SK-N-SH (cell line): ENCODE data around the gene MRAP. TPM values are rescaled to one million over a fixed set of nuclear protein-coding genes. Genes with fewer than 3 reads are reported as not detected.

Experiments
- CTCF ChIA-PET: fragments of 300-600, 350-600 bp; formaldehyde crosslinking; extraction: SDS; loops from one replicate; lab custom pipeline; 2021; lab: Yijun Ruan, JAX
- POLR2A ChIA-PET: fragments of 350-600 bp; sonication (Branson Sonifier 250); formaldehyde crosslinking; extraction: SDS; loops from one replicate; lab custom pipeline; 2020; ENCODE audit warnings: antibody characterized with exemption, inconsistent platforms; lab: Yijun Ruan, JAX
- DNase-seq: peaks from one replicate; pipeline ENCODE4 v3.0.0; 2012
- H2AFZ ChIP-seq: fragments of 200-600 bp; sonication (generic); 2 replicates; pipeline ENCODE4 v1.8.1; 2016; ENCODE audit warnings: antibody characterized with exemption, mild to moderate bottlenecking, low read depth
- H3F3A ChIP-seq: fragments of 200-600 bp; sonication (generic); replicated peaks from 2 replicates; pipeline ENCODE3; 2016; ENCODE audit warnings: antibody characterized with exemption, mild to moderate bottlenecking; ENCODE audit not compliant: insufficient read depth
- H3K27ac ChIP-seq, 2 experiments: fragments of 200-500 bp in 1 of 2; fragments of 200-600 bp in 1 of 2; sonication (Bioruptor generic) in 1 of 2; sonication (generic), shearing (Covaris generic) in 1 of 2; 2 replicates each; pipeline versions ENCODE4 v1.5.1 to v1.6.1; 2014 to 2016; ENCODE audit warnings: low read depth in 2 of 2, inconsistent platforms in 1 of 2, low read length in 1 of 2, mild to moderate bottlenecking in 1 of 2, mixed read lengths in 1 of 2
- H3K27me3 ChIP-seq: fragments of 200-600 bp; sonication (generic), shearing (Covaris generic); 2 replicates; pipeline ENCODE4 v1.6.1; 2016; ENCODE audit warnings: mixed run types; ENCODE audit not compliant: insufficient read depth
- H3K36me3 ChIP-seq, 2 experiments: fragments of 200-500 bp in 1 of 2; fragments of 200-600 bp in 1 of 2; sonication (Bioruptor generic) in 1 of 2; sonication (generic) in 1 of 2; replicated peaks in 1 of 2; 2 replicates each; pipeline versions ENCODE3 to v1.5.1; 2014 to 2016; ENCODE audit warnings: low read length in 1 of 2, mild to moderate bottlenecking in 1 of 2; ENCODE audit not compliant: insufficient read depth in 2 of 2, control insufficient read depth in 1 of 2
- H3K4me1 ChIP-seq, 2 experiments: fragments of 200-500 bp in 1 of 2; fragments of 200-600 bp in 1 of 2; sonication (Bioruptor generic) in 1 of 2; sonication (generic), shearing (Covaris generic) in 1 of 2; 2 replicates each; pipeline versions ENCODE4 v1.5.1 to v1.6.1; 2014 to 2016; ENCODE audit warnings: low read depth in 1 of 2, low read length in 1 of 2, mixed run types in 1 of 2; ENCODE audit not compliant: insufficient read depth in 2 of 2, control insufficient read depth in 1 of 2
- H3K4me2 ChIP-seq: fragments of 200-600 bp; sonication (generic), shearing (Covaris generic); 2 replicates; pipeline ENCODE4 v1.6.1; 2017; ENCODE audit warnings: mixed run types
- H3K4me3 ChIP-seq, 2 experiments: fragments of 200-500 bp in 1 of 2; fragments of 200-600 bp in 1 of 2; sonication (Bioruptor generic) in 1 of 2; sonication (generic), shearing (Covaris generic) in 1 of 2; 2 replicates each; pipeline versions ENCODE4 v1.5.1 to v1.8.1; 2014 to 2016; ENCODE audit warnings: low read depth in 2 of 2, inconsistent platforms in 1 of 2, low read length in 1 of 2, mild to moderate bottlenecking in 1 of 2, mixed read lengths in 1 of 2, moderate library complexity in 1 of 2
- H3K79me2 ChIP-seq: fragments of 200-600 bp; sonication (generic); 2 replicates; pipeline ENCODE4 v1.8.1; 2017; ENCODE audit warnings: mild to moderate bottlenecking; ENCODE audit not compliant: insufficient read depth
- H3K9ac ChIP-seq: fragments of 200-600 bp; sonication (generic); 2 replicates; pipeline ENCODE4 v1.6.1; 2017; ENCODE audit warnings: mixed run types
- H3K9me2 ChIP-seq: fragments of 200-600 bp; sonication (generic); 2 replicates; pipeline ENCODE4 v1.6.1; 2017; ENCODE audit warnings: mixed run types
- H3K9me3 ChIP-seq: fragments of 200-600 bp; sonication (generic); 2 replicates; pipeline ENCODE4 v1.6.1; 2017; ENCODE audit warnings: mixed run types, mild to moderate bottlenecking, moderate library complexity
- H4K20me1 ChIP-seq: fragments of 200-600 bp; sonication (generic); 2 replicates; pipeline ENCODE4 v1.6.1; 2017; ENCODE audit warnings: mild to moderate bottlenecking, mixed run types; ENCODE audit not compliant: insufficient read depth
- CHD2 ChIP-seq: fragments of 150-350 bp; IDR thresholded peaks from 2 replicates; pipeline ENCODE4 v1.6.1; 2018; ENCODE audit warnings: low read length; ENCODE audit not compliant: partially characterized antibody
- ELF1 ChIP-seq: IDR thresholded peaks from 2 replicates; pipeline ENCODE4 v1.4.0; 2012
- EZH2phosphoT487 ChIP-seq: fragments of 200-600 bp; sonication (generic); IDR thresholded peaks from 2 replicates; pipeline ENCODE4 v1.6.1; 2017; ENCODE audit warnings: low read depth, mixed run types, mild to moderate bottlenecking, antibody characterized with exemption, moderate library complexity, borderline replicate concordance
- FOXJ3 ChIP-seq: sonication (generic); formaldehyde crosslinking; IDR thresholded peaks from 2 replicates; pipeline ENCODE4 v1.5.1; 2020; ENCODE audit warnings: mild to moderate bottlenecking, missing genetic modification reagents
- IRF3 ChIP-seq: fragments of 150-350 bp; IDR thresholded peaks from 2 replicates; pipeline ENCODE4 v1.6.1; 2016; ENCODE audit warnings: mild to moderate bottlenecking, low read depth, low read length
- MAX ChIP-seq: IDR thresholded peaks from 2 replicates; pipeline ENCODE4 v1.4.0; 2012; ENCODE audit warnings: low read depth
- MEF2A ChIP-seq: IDR thresholded peaks from 2 replicates; pipeline ENCODE4 v1.4.0; 2012; ENCODE audit warnings: low read depth, borderline replicate concordance
- NFIC ChIP-seq: IDR thresholded peaks from 2 replicates; pipeline ENCODE4 v1.4.0; 2012; ENCODE audit warnings: borderline replicate concordance
- NRF1 ChIP-seq: IDR thresholded peaks from 2 replicates; pipeline ENCODE4 v1.6.1; 2012; ENCODE audit warnings: low read depth, mild to moderate bottlenecking, low read length
- PBX3 ChIP-seq: IDR thresholded peaks from 2 replicates; pipeline ENCODE4; 2012
- RAD21 ChIP-seq: IDR thresholded peaks from 2 replicates; pipeline ENCODE4 v1.6.1; 2012; ENCODE audit warnings: mild to moderate bottlenecking, low read length
- REST ChIP-seq: IDR thresholded peaks from 2 replicates; pipeline ENCODE4 v1.6.1; 2012; ENCODE audit warnings: mild to moderate bottlenecking, low read depth, low read length, moderate library complexity
- RFX5 ChIP-seq: IDR thresholded peaks from 2 replicates; pipeline ENCODE4 v1.6.1; 2012; ENCODE audit warnings: mild to moderate bottlenecking, improper control_type of control experiment, low read length
- SMC3 ChIP-seq: IDR thresholded peaks from 2 replicates; pipeline ENCODE4 v1.6.1; 2012; ENCODE audit warnings: low read depth, low read length, improper control_type of control experiment
- TAF1 ChIP-seq: IDR thresholded peaks from 2 replicates; pipeline ENCODE4 v1.6.1; 2012; ENCODE audit warnings: low read depth, mild to moderate bottlenecking, low read length, moderate library complexity, borderline replicate concordance
- TCF12 ChIP-seq: IDR thresholded peaks from 2 replicates; pipeline ENCODE4 v1.4.0; 2012
- TEAD4 ChIP-seq: IDR thresholded peaks from 2 replicates; pipeline ENCODE4 v1.4.0; 2012; ENCODE audit warnings: mild to moderate bottlenecking, borderline replicate concordance; ENCODE audit not compliant: insufficient read depth
- USF1 ChIP-seq: IDR thresholded peaks from 2 replicates; pipeline ENCODE4 v1.4.0; 2012; ENCODE audit warnings: low read depth, borderline replicate concordance
- WGBS: methylation state at CpG from one replicate; pipeline ENCODE4 v1.1.6; 2017; ENCODE audit warnings: low lambda C conversion rate; 5-methylcytosine and 5-hydroxymethylcytosine counted together
- polyA plus RNA-seq, 3 experiments: library from polyadenylated mRNA; depleted of rRNA; stranded (reverse); fragments of >200 nt; gene quantifications; 2 replicates each; pipeline ENCODE4 v1.2.3, GENCODE V29; 2012

MRAP gene
- polyA plus RNA-seq, 1 of the 3 experiments (the other 2 are of a cell fraction), result not detected

GRCh38 chr21:32321480-32321879 is 22.8 kb downstream of the MRAP start (continued):
- no peak for TF ChIP-seq TAF1
- no peak for TF ChIP-seq FOXJ3 (CRISPR knock-in tag)

GRCh38 chr21:32322103-32322502 is 23.4 kb downstream of the MRAP start:
- no peaks in the 10 kb centered on the region for H4K20me1 ChIP-seq
- no peak overlapping the region for H3K9ac ChIP-seq
- no peaks in the 10 kb centered on the region for H3K27me3 ChIP-seq
- POLR2A ChIA-PET, result no interaction called here
- H3K9me2 ChIP-seq, result no peaks in the 10 kb centered on the region
- H3K4me3 ChIP-seq, result no peak overlapping the region
- WGBS, result 81% methylated on average over 12 of the region's 12 CpGs
- no peak overlapping the region for H3K4me2 ChIP-seq
- CTCF ChIA-PET, result interaction anchor here (0.6 kb wide), 1 partner anchor 10 kb away, joined by 3 read pairs; no protein-coding TSS in a partner anchor
- peaks cover 38% of the 10 kb centered on the region; the same call in 1 of the 2 replicates for H3K79me2 ChIP-seq
- peaks cover 89 to 100% of the 10 kb centered on the region in 2 experiments for H3K36me3 ChIP-seq
- no peak for DNase-seq
- H3K4me1 ChIP-seq, result no peaks in the 10 kb centered on the region
- H2AFZ ChIP-seq, result no peak overlapping the region
- H3F3A ChIP-seq, result no peaks in the 10 kb centered on the region
- TF ChIP-seq NFIC (no peak), NRF1 (no peak), ELF1 (no peak)
- TF ChIP-seq, all 33 proteins: peak for 0
- H3K9me3 ChIP-seq, result no peaks in the 10 kb centered on the region
- H3K27ac ChIP-seq, result no peak overlapping the region

- Histone ChIP-seq H3K4me3 (no peak overlapping the region), H3K9me3 (no peaks in the 10 kb centered on the region), H3K27me3 (no peaks in the 10 kb centered on the region), H3K9me2 (no peaks in the 10 kb centered on the region), H3K36me3 (peaks cover 90 to 100% of the 10 kb centered on the region in 2 experiments), H3K9ac (no peak overlapping the region), H2AFZ (no peak overlapping the region), H3K79me2 (peaks cover 36% of the 10 kb centered on the region; the same call in 1 of the 2 replicates), H3K27ac (no peak overlapping the region), H3F3A (peaks cover 2% of the 10 kb centered on the region), H3K4me2 (no peak overlapping the region), H4K20me1 (no peaks in the 10 kb centered on the region), H3K4me1 (no peaks in the 10 kb centered on the region)
- TF ChIP-seq FOXJ3 (CRISPR knock-in tag) (no peak), REST (no peak), RAD21 (no peak), PBX3 (no peak), SMC3 (no peak), MAX (no peak), TAF1 (no peak), USF1 (no peak), IRF3 (no peak), TCF12 (no peak), ELF1 (no peak), NRF1 (no peak), EZH2phosphoT487 (no peak), NFIC (no peak), TEAD4 (no peak), RFX5 (no peak), CHD2 (no peak), MEF2A (no peak)
- WGBS, result 85% methylated on average over 5 of the region's 10 CpGs
- DNase-seq, result no peak
- ChIA-PET CTCF (interaction anchor here (0.6 kb wide), 1 partner anchor 10 kb away, joined by 3 read pairs; no protein-coding TSS in a partner anchor), POLR2A (no interaction called here)
Observed at GRCh38 chr21:32322676-32323075, 24.0 kb downstream of the MRAP start.
